OCI-LY7 (cell line): ENCODE data around the gene MYZAP.

Experiments used
- CTCF ChIP-seq: fragments of 200-600 bp; sonication (generic); conservative IDR thresholded peaks from 2 replicates; pipeline ENCODE4 v1.5.1; 2014; ENCODE audit warnings: mild to moderate bottlenecking, antibody characterized with exemption, low read length, moderate library complexity, mixed read lengths
- EZH2phosphoT487 ChIP-seq: fragments of 200-600 bp; sonication (generic); IDR thresholded peaks from 2 replicates; pipeline ENCODE4 v1.6.1; 2018; ENCODE audit warnings: low read depth, borderline replicate concordance, mild to moderate bottlenecking, mixed run types, antibody characterized with exemption, low read length, moderate library complexity, mixed read lengths

- TF ChIP-seq CTCF (no peak), EZH2phosphoT487 (no peak)
These were observed 13.3 kb upstream of the MYZAP start for GRCh38 chr15:57578288-57578900.
